Neural progenitor cell (in vitro differentiated cells): Measurements from ENCODE around the gene ZBTB42. TPM values are rescaled to one million over a fixed set of nuclear protein-coding genes. Genes with fewer than 3 reads are reported as not detected.
"Not testable (repeated sequence)": the region's sequence is repeated elsewhere in the genome, so short reads cannot be mapped to it uniquely, and the experiment has no call there.

Source experiments
- DNase-seq: peaks from one replicate; pipeline ENCODE4 v3.0.0-alpha.2; 2016; ENCODE audit warnings: low spot score
- H2AFZ ChIP-seq: fragments of 200-600 bp; sonication (generic); replicated peaks from 2 replicates; pipeline ENCODE4 v1.6.1; 2016; ENCODE audit warnings: antibody characterized with exemption
- H3F3A ChIP-seq: fragments of 200-600 bp; sonication (generic); 2 replicates; pipeline ENCODE4 v1.6.1; 2016; ENCODE audit warnings: antibody characterized with exemption, low read depth
- H3K27ac ChIP-seq: fragments of 200-600 bp; sonication (generic); 2 replicates; pipeline ENCODE4 v1.5.1; 2016; ENCODE audit warnings: mild to moderate bottlenecking
- H3K27me3 ChIP-seq: fragments of 200-600 bp; sonication (generic); 2 replicates; pipeline ENCODE4 v1.6.1; 2016; ENCODE audit warnings: mild to moderate bottlenecking, moderate library complexity
- H3K36me3 ChIP-seq: fragments of 200-600 bp; sonication (generic); 2 replicates; pipeline ENCODE4 v1.5.1; 2016
- H3K4me1 ChIP-seq: fragments of 200-600 bp; sonication (generic); 2 replicates; pipeline ENCODE4 v1.6.1; 2016; ENCODE audit warnings: mixed run types
- H3K4me2 ChIP-seq: fragments of 200-600 bp; sonication (generic); 2 replicates; pipeline ENCODE4 v1.6.1; 2016
- H3K4me3 ChIP-seq: fragments of 200-600 bp; sonication (generic); 2 replicates; pipeline ENCODE4 v1.5.1; 2016
- H3K79me2 ChIP-seq: fragments of 200-600 bp; sonication (generic); 2 replicates; pipeline ENCODE4 v1.6.1; 2016; ENCODE audit warnings: low read depth
- H3K9ac ChIP-seq: fragments of 200-600 bp; sonication (generic); 2 replicates; pipeline ENCODE4 v1.6.1; 2016
- H3K9me3 ChIP-seq: fragments of 200-600 bp; sonication (generic); 2 replicates; pipeline ENCODE4 v1.5.1; 2016; ENCODE audit warnings: low read depth
- H4K20me1 ChIP-seq: fragments of 200-600 bp; sonication (generic); 2 replicates; pipeline ENCODE4 v1.6.1; 2016; ENCODE audit warnings: low read depth
- H3K27ac Mint-ChIP-seq: 3 replicates; pipeline ENCODE4 v1.8.0; 2021; ENCODE audit warnings: mixed read lengths
- H3K27me3 Mint-ChIP-seq: 2 replicates; pipeline ENCODE4 v1.8.0; 2022; ENCODE audit warnings: low read depth, mild to moderate bottlenecking, inconsistent platforms, moderate library complexity, mixed read lengths; ENCODE audit not compliant: insufficient read depth
- H3K36me3 Mint-ChIP-seq: 3 replicates; pipeline ENCODE4 v1.8.0; 2021; ENCODE audit warnings: mixed read lengths
- H3K4me1 Mint-ChIP-seq: 3 replicates; pipeline ENCODE4 v1.8.0; 2021; ENCODE audit warnings: mixed read lengths
- H3K4me3 Mint-ChIP-seq: 3 replicates; pipeline ENCODE4 v1.8.0; 2021; ENCODE audit warnings: mild to moderate bottlenecking, moderate library complexity, mixed read lengths
- H3K9me3 Mint-ChIP-seq: 3 replicates; pipeline ENCODE4 v1.8.0; 2020; ENCODE audit warnings: mixed read lengths
- CTCF ChIP-seq: fragments of 200-600 bp; sonication (generic); IDR thresholded peaks from 2 replicates; pipeline ENCODE4 v1.5.1; 2017; ENCODE audit warnings: antibody characterized with exemption, mild to moderate bottlenecking
- EZH2 ChIP-seq: fragments of 200-600 bp; sonication (generic); IDR thresholded peaks from 2 replicates; pipeline ENCODE4 v1.6.1; 2017; ENCODE audit warnings: antibody characterized with exemption, mild to moderate bottlenecking, moderate library complexity
- EZH2phosphoT487 ChIP-seq: fragments of 200-600 bp; sonication (generic); IDR thresholded peaks from 2 replicates; pipeline ENCODE4 v1.6.1; 2017; ENCODE audit warnings: antibody characterized with exemption
- total RNA-seq: library from RNA; depleted of rRNA; stranded (reverse); fragments of >200 nt; gene quantifications from 2 replicates; pipeline ENCODE4 v1.2.3, GENCODE V29; 2015; ENCODE audit warnings: low replicate concordance

Gene ZBTB42
- total RNA-seq, 1 donor from 2014 or later: 0.41 TPM

DNA sequence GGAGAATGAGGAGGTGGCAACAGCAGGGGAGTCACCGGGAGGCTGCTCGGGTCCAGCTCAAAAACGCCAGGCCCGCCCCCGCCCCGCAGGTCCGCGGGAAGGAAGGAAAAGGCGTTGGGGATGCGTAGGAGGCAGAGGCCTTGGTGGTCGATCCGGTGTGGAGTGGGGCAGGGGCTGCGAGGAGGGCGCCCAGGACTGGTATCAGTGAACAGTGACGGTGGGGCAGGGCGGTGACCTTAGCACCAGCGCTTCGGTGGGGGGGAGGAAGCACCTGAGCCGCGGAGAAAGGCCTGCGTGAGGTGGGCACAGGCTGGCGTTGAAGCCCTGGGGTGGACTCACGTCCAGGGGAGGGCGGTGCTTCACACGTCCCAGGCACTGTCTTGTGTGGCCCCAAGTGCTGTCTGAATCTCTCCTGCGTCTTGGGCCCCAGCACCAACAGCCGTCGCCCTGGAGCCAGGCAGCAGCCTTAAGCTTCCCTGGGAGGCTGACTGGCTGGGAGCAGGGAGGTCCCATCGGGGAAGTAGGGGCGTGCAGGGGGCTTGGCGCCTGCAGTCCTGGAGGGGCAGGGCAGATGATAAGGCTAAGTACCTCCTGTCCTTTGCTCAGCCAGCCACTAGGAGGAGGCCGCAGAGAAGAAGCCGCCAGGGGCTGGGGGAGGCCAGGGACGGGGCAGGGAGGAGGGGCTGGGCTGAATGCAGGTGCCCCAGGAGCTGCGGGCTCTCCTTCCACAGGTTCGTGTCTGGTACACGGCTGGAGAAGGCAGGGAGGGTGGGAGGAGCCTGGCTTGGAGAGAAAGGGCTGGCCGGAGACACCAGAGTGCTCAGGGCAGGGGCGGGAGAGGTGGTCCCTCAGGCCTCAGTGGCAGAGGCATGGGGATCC is 26.5 kb downstream of the ZBTB42 start:
- H3K4me1 Mint-ChIP-seq: peaks cover 15% of the 10 kb centered on the region
- no peak overlapping the region for H3K27ac ChIP-seq

GRCh38 chr14:104830781-104831180 is 29.9 kb downstream of the ZBTB42 start:
- Histone ChIP-seq H3K9ac (no peak overlapping the region), H3K4me3 (no peak overlapping the region), H2AFZ (no peak overlapping the region), H3K79me2 (no peaks in the 10 kb centered on the region), H3K4me2 (no peak overlapping the region), H3F3A (peaks cover 8% of the 10 kb centered on the region), H3K27me3 (peaks cover 16% of the 10 kb centered on the region), H3K27ac (no peak overlapping the region), H3K9me3 (no peaks in the 10 kb centered on the region), H3K36me3 (no peaks in the 10 kb centered on the region), H3K4me1 (no peaks in the 10 kb centered on the region), H4K20me1 (no peaks in the 10 kb centered on the region)
- H3K4me1 Mint-ChIP-seq: peaks cover 7% of the 10 kb centered on the region
- DNase-seq: no peak
- H3K36me3 Mint-ChIP-seq: no peaks in the 10 kb centered on the region
- no peak for TF ChIP-seq EZH2phosphoT487
- no peak for TF ChIP-seq CTCF
- TF ChIP-seq EZH2: no peak
- H3K9me3 Mint-ChIP-seq: peaks cover 2% of the 10 kb centered on the region
- H3K4me3 Mint-ChIP-seq: no peak overlapping the region
- no peak overlapping the region for H3K27ac Mint-ChIP-seq
- peaks cover 12% of the 10 kb centered on the region for H3K27me3 Mint-ChIP-seq

More for the DNA sequence above, 26.5 kb downstream of the ZBTB42 start:
- TF ChIP-seq CTCF (peak; percentile 73), EZH2 (no peak), EZH2phosphoT487 (no peak)
- Histone ChIP-seq H3K79me2 (no peaks in the 10 kb centered on the region), H3K4me1 (no peaks in the 10 kb centered on the region), H3K9me3 (no peaks in the 10 kb centered on the region), H4K20me1 (no peaks in the 10 kb centered on the region), H3F3A (peaks cover 14% of the 10 kb centered on the region), H3K4me3 (peak overlapping the region; percentile 53), H2AFZ (peak overlapping the region; percentile 71), H3K4me2 (peak overlapping the region; percentile 85), H3K27me3 (peaks cover 34% of the 10 kb centered on the region), H3K9ac (no peak overlapping the region), H3K36me3 (no peaks in the 10 kb centered on the region)
- Mint-ChIP-seq H3K4me3 (peak overlapping the region; percentile 84), H3K36me3 (peaks cover 1% of the 10 kb centered on the region), H3K27ac (no peak overlapping the region), H3K9me3 (peaks cover 8% of the 10 kb centered on the region), H3K27me3 (peaks cover 22% of the 10 kb centered on the region)
- DNase-seq: peak; percentile 90

DNA sequence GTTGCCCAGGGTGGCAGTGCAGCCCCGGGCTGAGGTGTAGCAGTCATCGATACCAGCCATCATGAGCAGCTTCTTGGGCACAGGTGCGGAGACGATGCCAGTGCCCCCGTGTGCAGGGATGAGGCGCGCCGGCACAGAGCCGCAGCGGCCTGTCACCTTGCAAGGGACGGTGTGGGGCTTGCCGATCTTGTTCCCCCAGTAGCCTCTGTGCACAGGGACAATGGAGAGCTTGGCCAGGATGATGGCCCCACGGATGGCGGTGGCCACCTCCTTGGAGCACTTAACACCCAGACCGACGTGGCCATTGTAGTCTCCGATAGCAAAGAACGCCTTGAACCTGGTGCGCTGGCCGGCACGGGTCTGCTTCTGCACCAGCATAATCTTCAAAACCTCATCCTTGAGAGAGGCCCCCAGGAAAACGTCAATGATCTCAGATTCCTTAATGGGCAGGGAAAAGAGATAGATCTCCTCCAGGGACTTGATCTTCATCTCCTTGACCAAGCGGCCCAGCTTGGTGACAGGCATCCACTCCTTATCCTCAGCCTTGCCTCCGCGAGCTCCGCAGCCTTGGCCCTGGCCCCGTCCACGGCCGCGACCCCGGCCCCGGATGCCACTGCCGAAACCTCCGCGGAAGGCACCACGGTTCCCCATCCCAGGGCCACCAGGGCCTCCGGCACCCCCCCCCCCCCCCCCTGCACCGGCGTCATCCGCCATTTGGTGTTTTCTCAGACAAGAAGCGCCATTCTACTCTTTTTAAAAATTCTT is 35.5 kb downstream of the ZBTB42 start:
- H3K79me2 ChIP-seq, H2AFZ ChIP-seq, H3K9ac ChIP-seq, H3K4me1 Mint-ChIP-seq, H3K9me3 Mint-ChIP-seq, H3K27ac Mint-ChIP-seq, H3K27ac ChIP-seq, H3K36me3 Mint-ChIP-seq, H3K36me3 ChIP-seq, H3K4me2 ChIP-seq, DNase-seq, H3K9me3 ChIP-seq, H3K4me3 ChIP-seq, H4K20me1 ChIP-seq, H3F3A ChIP-seq, H3K4me1 ChIP-seq, H3K4me3 Mint-ChIP-seq: not testable (repeated sequence)
- peaks cover 14% of the 10 kb centered on the region for H3K27me3 ChIP-seq
- H3K27me3 Mint-ChIP-seq: peaks cover 13% of the 10 kb centered on the region
